Effector memory CD8-positive, alpha-beta T cell (primary cell): ENCODE data around the gene PRKCE.

ENCODE experiments used
- ATAC-seq: fragments of 150-1000 bp; cut with Tn5 transposase; replicated peaks from 2 replicates; pipeline ENCODE4 v1.10.0; 2021; ENCODE audit warnings: mild to moderate bottlenecking, moderate library complexity
- DNase-seq, 3 experiments: peaks; one replicate each; pipeline ENCODE4 v3.0.0; 2021
- H3K27ac Mint-ChIP-seq, 2 donors: one replicate each; pipeline ENCODE4 v1.8.0; 2022; ENCODE audit warnings: mild to moderate bottlenecking in 2 of 2, mixed read lengths in 2 of 2, moderate library complexity in 2 of 2
- H3K27me3 Mint-ChIP-seq, 2 donors: one replicate each; pipeline ENCODE4 v1.8.0; 2022; ENCODE audit warnings: mixed read lengths in 2 of 2
- H3K36me3 Mint-ChIP-seq: one replicate; pipeline ENCODE4 v1.8.0; 2022; ENCODE audit warnings: mild to moderate bottlenecking, moderate library complexity, mixed read lengths; ENCODE audit not compliant: insufficient read depth
- H3K4me1 Mint-ChIP-seq, 2 donors: one replicate each; pipeline ENCODE4 v1.8.0; 2022; ENCODE audit warnings: low read depth in 2 of 2, mixed read lengths in 2 of 2
- H3K4me3 Mint-ChIP-seq, 2 donors: one replicate each; pipeline ENCODE4 v1.8.0; 2022; ENCODE audit warnings: mild to moderate bottlenecking in 2 of 2, mixed read lengths in 2 of 2, moderate library complexity in 2 of 2
- H3K9me3 Mint-ChIP-seq, 2 donors: one replicate each; pipeline ENCODE4 v1.8.0; 2022; ENCODE audit warnings: mixed read lengths in 2 of 2

PRKCE gene

DNA sequence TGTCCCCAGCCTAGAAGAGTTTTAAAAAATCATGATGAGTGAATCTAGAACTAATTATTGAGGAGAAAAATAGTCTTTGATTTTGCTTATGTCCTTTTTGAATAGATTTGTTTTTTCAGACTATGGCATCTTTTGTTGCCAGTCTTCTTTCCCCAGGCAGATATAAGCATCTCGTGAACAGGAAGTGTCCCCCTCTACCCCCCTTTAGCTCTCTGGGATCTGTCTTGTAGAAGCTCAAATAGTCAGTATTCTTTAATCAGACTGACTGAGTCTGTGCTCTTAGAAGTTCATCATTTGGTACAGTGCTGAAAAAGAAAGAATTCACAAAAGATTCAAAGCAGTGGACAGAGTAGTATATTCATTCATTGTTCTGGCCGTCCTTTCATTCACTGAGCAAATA is 10.4 kb downstream of the PRKCE start:
- no peak for ATAC-seq
- H3K4me3 Mint-ChIP-seq, result no peak overlapping the region
- H3K9me3 Mint-ChIP-seq, result no peaks in the 10 kb centered on the region
- H3K4me1 Mint-ChIP-seq, result peaks cover 3 to 18% of the 10 kb centered on the region in 2 donors
- no peak overlapping the region for H3K27ac Mint-ChIP-seq
- DNase-seq, result no peak
- H3K36me3 Mint-ChIP-seq, result peaks cover 6% of the 10 kb centered on the region
- no peaks in the 10 kb centered on the region for H3K27me3 Mint-ChIP-seq

- no peak for ATAC-seq
- no peak overlapping the region for H3K27ac Mint-ChIP-seq
- H3K4me3 Mint-ChIP-seq, result no peak overlapping the region
These were observed 13.3 kb downstream of the PRKCE start for GRCh38 chr2:45664635-45665261.

DNA sequence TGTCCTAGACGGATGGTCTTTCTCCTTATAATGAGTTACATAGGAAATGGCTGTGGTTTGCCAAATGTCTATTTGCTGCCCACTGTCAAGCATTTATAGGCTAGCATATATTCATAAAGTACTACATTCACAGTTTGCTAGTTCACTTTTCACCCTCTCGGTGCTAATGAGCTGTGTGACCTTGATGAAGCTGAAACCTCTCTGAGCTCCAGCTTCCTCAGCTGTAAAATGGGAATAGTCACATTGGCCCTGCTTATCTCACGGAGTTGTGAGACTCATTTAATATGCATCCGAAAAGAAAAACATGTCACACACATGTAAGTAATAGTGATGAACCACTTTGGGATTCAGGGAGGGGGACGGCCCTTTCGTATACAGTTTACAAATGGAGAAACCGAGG is 17.0 kb downstream of the PRKCE start:
- Mint-ChIP-seq H3K4me1 (peaks cover 3 to 21% of the 10 kb centered on the region in 2 donors), H3K4me3 (no peak overlapping the region), H3K27me3 (no peaks in the 10 kb centered on the region), H3K36me3 (no peaks in the 10 kb centered on the region), H3K27ac (no peak overlapping the region), H3K9me3 (no peaks in the 10 kb centered on the region)
- ATAC-seq (no peak), DNase-seq (no peak)

More at GRCh38 chr2:45664635-45665261, 13.3 kb downstream of the PRKCE start:
- H3K4me1 Mint-ChIP-seq, result peaks cover 3 to 15% of the 10 kb centered on the region in 2 donors
- H3K36me3 Mint-ChIP-seq, result peaks cover 3% of the 10 kb centered on the region
- H3K27me3 Mint-ChIP-seq, result no peaks in the 10 kb centered on the region
- DNase-seq, result no peak
- no peaks in the 10 kb centered on the region for H3K9me3 Mint-ChIP-seq

DNA sequence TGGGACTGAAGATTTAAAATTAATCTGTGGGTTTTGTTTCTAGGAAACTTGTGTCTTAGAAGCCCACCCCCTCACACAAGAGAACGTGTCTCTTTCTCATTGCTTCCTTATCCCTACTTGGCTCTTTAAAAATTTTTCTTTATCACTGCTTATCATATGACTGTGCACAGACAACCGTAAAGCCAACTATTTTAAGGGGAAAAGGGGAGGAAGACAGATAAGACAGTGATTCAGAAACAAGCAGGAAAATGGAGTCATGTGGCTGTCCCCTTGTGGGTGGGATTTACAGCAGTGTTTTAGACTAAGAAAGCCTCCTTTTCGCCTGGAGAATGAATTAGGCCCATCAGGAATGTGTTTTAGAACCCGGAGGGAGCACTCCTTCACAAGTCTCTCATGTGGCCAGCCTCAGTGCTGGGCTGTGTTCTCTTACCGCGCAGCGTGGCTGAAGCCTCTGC is 17.6 kb downstream of the PRKCE start:
- no peaks in the 10 kb centered on the region for H3K36me3 Mint-ChIP-seq
- ATAC-seq, result no peak
- H3K4me3 Mint-ChIP-seq, result no peak overlapping the region
- no peak overlapping the region for H3K27ac Mint-ChIP-seq
- H3K9me3 Mint-ChIP-seq, result no peaks in the 10 kb centered on the region
- peaks cover 3 to 21% of the 10 kb centered on the region in 2 donors for H3K4me1 Mint-ChIP-seq
- H3K27me3 Mint-ChIP-seq, result no peaks in the 10 kb centered on the region
- DNase-seq, result no peak

DNA sequence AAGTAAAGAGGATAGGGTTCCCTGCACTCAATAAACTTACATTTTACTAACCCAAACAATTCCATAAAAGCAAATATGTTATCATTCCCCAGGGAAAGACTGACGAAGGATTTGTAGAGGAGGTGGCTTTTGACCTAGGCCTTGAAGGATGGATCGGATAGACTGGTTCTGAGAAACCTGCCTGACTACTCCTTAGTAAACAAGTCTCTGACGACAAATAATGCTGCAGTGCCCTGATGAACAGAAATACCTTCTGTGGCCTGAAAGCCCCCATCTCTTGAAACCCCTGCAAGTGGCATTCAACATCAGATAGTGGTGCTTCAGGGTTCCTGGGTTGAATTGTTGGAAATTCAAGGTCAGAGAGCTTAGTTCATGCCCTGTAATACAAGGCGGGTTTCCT is 19.2 kb downstream of the PRKCE start:
- no peak for DNase-seq
- H3K4me1 Mint-ChIP-seq, result peaks cover 5 to 17% of the 10 kb centered on the region in 2 donors
- H3K9me3 Mint-ChIP-seq, result no peaks in the 10 kb centered on the region
- no peak overlapping the region for H3K4me3 Mint-ChIP-seq
- no peak overlapping the region for H3K27ac Mint-ChIP-seq
- ATAC-seq, result no peak
- no peaks in the 10 kb centered on the region for H3K36me3 Mint-ChIP-seq
- no peaks in the 10 kb centered on the region for H3K27me3 Mint-ChIP-seq

DNA sequence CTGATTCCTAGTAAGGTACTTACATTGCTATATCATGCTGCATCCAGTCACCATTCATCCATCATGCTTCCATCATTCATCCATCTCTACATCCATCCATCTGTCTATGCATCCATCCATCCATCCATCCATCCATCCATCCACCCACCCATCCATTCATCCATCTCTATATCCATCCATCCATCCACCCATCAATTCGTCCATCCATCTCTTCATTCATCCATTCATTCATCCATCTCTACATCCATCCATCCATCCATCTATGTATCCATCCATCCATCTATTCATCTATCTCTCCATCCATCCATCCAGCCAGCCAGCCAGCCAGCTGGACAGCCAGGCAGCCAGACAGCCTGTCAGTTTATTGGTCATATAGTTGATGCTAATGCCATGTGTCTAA is 20.7 kb downstream of the PRKCE start:
- ATAC-seq, result no peak
- Mint-ChIP-seq H3K27me3 (no peaks in the 10 kb centered on the region), H3K27ac (no peak overlapping the region), H3K4me1 (peaks cover 5 to 19% of the 10 kb centered on the region in 2 donors), H3K9me3 (no peaks in the 10 kb centered on the region), H3K4me3 (no peak overlapping the region), H3K36me3 (no peaks in the 10 kb centered on the region)
- no peak for DNase-seq

DNA sequence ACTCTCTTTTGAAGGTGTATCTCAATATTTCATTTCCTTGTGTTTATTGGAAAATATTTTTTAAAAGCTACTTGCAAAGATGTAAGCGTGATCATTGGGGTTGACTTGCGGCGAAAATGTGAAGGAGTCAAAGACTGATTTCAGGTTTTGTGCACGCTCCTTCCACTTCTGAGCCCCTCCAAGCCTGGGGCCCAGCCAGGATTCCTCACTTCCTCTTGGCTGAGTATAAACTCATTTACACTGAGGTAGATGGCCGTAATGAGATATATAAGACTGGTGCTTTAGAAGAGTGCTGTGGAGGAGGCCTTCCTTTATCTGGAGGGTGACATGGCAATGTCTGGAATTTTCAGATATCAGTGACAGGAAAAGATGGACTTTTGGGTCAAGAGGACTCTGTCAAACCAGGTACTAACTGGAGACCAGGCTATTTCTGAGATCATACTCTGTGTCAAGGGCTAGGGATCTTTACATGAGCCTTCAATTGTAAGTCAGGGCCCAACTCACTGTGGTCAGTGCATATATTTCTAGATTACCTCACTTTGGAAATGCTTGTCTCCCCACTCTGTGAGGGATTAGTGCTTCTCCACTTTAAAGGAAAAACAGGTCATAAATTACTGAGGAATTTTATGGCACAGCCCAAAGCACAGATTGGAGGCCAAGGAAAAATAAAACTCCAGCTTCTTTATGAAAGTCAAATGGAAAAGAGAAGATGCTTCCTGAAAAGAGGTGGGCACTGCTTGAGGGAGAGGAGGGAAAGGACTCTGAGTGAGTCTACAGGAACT is 22.8 kb downstream of the PRKCE start:
- Mint-ChIP-seq H3K4me1 (peaks cover 5 to 14% of the 10 kb centered on the region in 2 donors), H3K4me3 (no peak overlapping the region), H3K27ac (no peak overlapping the region), H3K36me3 (no peaks in the 10 kb centered on the region), H3K9me3 (no peaks in the 10 kb centered on the region), H3K27me3 (no peaks in the 10 kb centered on the region)
- no peak for ATAC-seq
- DNase-seq, result no peak

- Mint-ChIP-seq H3K4me3 (no peak overlapping the region), H3K27ac (no peak overlapping the region), H3K9me3 (no peaks in the 10 kb centered on the region), H3K36me3 (no peaks in the 10 kb centered on the region), H3K4me1 (peaks cover 11 to 14% of the 10 kb centered on the region in 2 donors), H3K27me3 (no peaks in the 10 kb centered on the region)
- DNase-seq (no peak), ATAC-seq (no peak)
These were observed 23.9 kb downstream of the PRKCE start for GRCh38 chr2:45675263-45675812.

- Mint-ChIP-seq H3K27me3 (no peaks in the 10 kb centered on the region), H3K36me3 (no peaks in the 10 kb centered on the region), H3K4me1 (peaks cover 11 to 14% of the 10 kb centered on the region in 2 donors), H3K4me3 (no peak overlapping the region), H3K27ac (no peak overlapping the region), H3K9me3 (no peaks in the 10 kb centered on the region)
- no peak for ATAC-seq
- DNase-seq, result no peak
These were observed 24.6 kb downstream of the PRKCE start for GRCh38 chr2:45676088-45676487.

DNA sequence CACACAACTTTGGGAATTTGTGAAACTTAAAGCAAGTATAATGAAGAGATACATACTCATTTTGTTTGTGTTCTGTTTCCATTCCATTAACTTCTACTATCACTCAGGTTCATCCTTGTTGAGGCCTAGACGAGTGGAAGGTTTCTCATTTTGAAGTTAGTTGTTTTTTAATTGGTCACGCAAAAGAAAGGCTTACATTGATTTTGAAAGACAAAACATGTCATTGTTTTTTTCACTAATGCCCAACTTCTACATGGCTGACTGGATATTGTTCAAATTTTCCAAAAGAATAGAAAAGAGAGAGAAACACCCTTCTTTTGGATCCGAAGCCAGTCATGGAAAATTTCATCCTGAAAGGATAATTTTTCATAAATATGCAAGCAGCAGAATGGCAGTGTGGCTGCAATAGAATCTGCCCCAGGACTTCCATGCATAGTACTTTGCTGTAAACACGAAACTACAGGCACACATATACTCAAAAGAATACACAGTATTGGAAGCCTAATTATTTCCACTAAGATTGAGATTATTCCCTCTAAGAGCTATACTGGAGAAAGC is 27.4 kb downstream of the PRKCE start:
- DNase-seq, result no peak
- Mint-ChIP-seq H3K36me3 (no peaks in the 10 kb centered on the region), H3K27ac (no peak overlapping the region), H3K9me3 (no peaks in the 10 kb centered on the region), H3K4me1 (peaks cover 9 to 18% of the 10 kb centered on the region in 2 donors), H3K27me3 (no peaks in the 10 kb centered on the region), H3K4me3 (no peak overlapping the region)
- ATAC-seq, result no peak

- no peak for ATAC-seq
- no peaks in the 10 kb centered on the region for H3K27me3 Mint-ChIP-seq
These were observed 29.0 kb downstream of the PRKCE start for GRCh38 chr2:45680351-45680967.

GRCh38 chr2:45681675-45682074 is 30.2 kb downstream of the PRKCE start:
- Mint-ChIP-seq H3K4me1 (peaks cover 10 to 18% of the 10 kb centered on the region in 2 donors), H3K4me3 (no peak overlapping the region), H3K9me3 (no peaks in the 10 kb centered on the region), H3K27me3 (no peaks in the 10 kb centered on the region), H3K36me3 (no peaks in the 10 kb centered on the region), H3K27ac (no peak overlapping the region)
- DNase-seq (no peak), ATAC-seq (peak; percentile 57)

More at GRCh38 chr2:45680351-45680967, 29.0 kb downstream of the PRKCE start:
- Mint-ChIP-seq H3K4me1 (peaks cover 14 to 19% of the 10 kb centered on the region in 2 donors), H3K9me3 (no peaks in the 10 kb centered on the region), H3K27ac (no peak overlapping the region), H3K4me3 (no peak overlapping the region), H3K36me3 (no peaks in the 10 kb centered on the region)
- DNase-seq, result no peak

- Mint-ChIP-seq H3K36me3 (no peaks in the 10 kb centered on the region), H3K27me3 (no peaks in the 10 kb centered on the region), H3K9me3 (no peaks in the 10 kb centered on the region), H3K4me1 (peaks cover 13 to 20% of the 10 kb centered on the region in 2 donors), H3K27ac (no peak overlapping the region), H3K4me3 (no peak overlapping the region)
- DNase-seq (no peak), ATAC-seq (no peak)
These were observed 31.8 kb downstream of the PRKCE start for GRCh38 chr2:45683292-45683691.
